HS-27A (cell line): ENCODE data around the gene SPOPL.

Experiments used
- DNase-seq: peaks from one replicate; pipeline ENCODE4 v3.0.0-alpha.2; 2012; ENCODE audit warnings: low read depth, missing footprints

The SPOPL gene

DNA sequence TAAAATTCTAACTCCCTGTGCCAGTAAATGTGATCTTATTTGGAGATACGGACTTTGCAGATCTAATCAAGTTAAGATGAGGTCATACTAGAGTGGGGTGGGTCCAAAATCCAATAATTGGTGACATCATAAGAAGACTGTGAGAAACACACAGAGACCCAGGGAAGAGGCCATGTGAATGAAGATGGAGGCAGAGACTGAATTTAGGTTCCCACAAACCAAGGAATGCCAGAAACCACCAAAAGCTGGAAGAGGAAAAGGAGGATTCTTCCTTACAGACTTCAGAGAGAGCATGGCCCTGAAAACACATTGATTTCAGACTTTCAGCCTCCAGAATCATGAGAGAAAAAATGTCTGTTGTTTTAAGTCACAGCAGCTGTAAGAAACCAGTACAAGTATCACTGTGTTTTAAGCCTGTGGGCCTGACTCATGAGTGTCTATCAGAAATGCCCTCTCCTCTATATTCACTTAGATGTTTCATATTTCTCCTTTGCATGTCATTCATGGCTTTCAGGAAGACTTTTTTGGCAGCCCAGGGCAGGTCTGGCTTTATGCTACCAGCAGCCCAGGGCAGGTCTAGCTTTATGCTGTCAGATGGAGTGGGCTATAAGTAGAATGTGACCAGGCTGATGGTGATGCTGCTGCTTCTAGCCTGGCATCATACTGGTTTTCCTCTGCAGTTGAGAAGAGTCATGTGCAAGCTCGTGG lies 100.0 kb downstream of the SPOPL start:
- no peak for DNase-seq

DNA sequence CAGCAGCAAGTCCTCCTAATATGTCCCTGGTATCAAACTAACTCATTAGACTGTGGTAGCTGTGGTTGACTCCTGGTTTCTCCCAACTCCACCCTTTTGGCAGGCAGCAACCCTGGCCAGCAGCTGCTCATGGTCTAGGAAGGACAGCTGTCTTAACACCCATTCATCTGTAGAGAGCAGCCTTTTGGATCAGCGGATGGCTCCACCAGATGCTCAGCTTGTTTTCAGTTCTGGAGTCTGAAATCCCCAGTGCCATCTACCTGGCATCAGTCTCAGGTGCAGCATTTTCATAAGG lies 100.5 kb downstream of the SPOPL start:
- no peak for DNase-seq

DNA sequence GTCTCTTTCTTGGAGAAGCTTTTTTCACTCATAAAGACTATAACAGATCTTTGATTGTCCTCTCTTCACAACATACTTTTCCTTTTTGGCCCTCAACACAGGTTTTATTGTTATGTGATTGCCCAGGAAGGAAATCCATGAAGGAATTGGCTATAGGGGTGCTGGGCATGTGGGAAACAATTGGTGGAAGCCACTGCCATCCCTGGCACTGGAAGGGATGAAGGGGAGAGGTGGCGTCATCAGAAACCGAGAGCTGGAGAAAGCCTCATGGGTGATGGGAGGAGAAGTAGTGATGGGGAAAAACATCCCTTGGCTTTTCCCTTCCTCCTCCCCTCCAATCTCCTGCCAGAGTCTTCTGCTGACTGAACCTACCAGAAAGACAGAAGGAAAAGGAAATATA lies 106.2 kb downstream of the SPOPL start:
- DNase-seq: no peak

DNA sequence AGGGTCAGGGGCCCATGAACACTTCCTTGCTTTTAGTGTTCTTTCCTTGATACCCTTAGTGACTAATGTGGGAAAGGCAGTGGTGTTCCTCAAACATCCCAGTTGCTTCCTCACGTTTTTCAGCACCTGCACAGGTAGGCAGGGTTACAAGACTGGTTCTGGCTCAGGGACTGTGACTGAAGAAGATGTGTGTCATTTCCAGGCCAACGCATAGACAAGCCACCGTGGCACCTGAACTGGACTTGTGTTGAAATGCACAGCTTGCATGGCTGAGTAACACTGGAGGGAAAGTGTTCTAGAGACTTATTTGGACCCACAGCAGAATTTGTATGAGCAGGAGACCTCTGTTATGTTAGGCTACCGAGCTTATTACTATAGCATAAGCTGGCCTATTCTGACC lies 107.9 kb downstream of the SPOPL start:
- DNase-seq: no peak

DNA sequence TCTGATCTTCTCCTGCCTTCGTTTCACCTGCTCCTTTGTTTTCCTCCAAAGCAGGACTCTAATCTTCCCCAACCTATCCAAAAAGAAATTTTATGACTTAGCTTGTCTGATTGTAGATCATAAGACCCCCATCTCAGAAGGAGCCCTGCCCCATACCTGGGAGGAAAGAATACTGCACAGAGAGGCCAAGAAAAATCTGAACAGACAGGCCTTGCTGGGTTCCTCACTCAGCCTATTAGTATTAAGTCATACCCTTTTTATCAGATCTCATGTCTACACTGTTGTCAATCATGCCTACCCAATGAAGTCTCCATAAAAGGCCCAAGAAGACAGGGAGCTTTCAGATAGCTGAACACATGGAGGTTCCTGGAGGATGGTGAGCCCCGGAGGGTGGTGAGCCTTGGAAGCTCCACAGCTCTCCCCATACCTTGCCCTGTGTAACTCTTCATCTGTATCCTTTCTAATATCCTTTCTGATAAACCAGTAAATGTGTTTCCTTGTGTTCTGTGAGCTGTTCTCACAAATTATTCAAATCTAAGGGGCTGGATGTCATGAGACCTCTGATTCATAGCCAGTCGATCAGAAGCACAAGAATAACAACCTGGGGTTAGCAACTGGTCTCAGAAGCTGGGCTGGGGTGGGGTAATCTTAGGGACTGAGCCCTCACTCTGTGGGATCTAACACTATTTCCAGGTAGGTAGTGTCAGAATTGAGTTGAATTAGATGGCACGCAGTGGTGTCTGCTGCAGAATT lies 108.8 kb downstream of the SPOPL start:
- DNase-seq: no peak

DNA sequence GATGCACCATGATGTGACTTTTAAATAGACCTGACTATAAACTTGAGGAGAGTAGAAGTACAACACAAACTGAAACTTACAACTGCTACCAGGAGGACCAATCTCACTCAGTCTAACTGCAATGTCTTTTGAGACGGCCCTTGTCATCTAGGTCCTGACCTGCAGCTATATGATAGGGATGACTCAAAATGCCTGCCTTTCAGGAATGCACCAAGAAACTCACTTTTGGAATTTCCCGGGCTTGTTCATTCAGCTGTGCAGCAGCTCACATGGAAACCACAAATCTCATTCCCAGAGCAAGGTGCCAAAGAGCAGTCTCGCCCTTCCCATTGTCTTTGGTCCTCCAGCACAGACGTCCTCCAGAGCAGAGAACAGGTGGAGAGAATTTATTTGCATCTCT lies 113.7 kb downstream of the SPOPL start:
- DNase-seq: peak; percentile 75

DNA sequence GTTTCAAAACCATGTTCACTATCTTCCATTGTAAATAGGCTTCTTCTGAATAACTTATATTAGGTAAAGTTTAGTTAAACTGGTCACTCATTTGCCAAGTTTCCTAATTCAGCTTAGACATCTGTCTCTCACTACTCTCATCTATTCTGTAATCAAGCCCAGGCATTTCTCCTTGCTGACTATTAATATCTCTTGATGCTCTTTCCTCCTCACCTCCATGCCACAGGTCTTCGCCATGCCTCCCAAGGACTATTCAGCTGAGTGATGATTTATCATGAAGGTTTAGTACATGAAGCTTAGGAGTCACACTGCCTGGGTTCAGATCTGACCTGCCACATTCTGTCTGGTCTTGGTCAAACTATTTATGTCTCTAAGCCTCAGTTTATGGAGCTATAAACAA lies 115.5 kb downstream of the SPOPL start:
- no peak for DNase-seq

DNA sequence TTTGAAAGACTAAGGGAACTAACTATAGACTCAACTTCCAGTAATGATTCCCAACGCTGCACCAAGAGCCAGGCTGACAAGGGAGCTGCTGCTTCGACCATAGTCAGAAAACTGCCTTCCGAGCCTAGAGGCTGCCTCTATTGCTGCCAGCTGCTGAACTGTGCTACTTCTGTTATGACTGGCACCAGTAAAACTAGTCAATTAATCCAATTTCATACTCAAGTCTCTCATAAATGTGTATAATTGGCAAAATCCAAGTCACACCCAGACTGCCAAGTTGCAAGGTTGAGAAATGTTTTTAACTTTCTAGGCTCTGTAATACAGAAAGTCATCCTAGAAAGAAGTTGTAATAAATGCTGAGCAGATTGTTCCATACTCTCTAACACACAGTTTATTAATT lies 117.4 kb downstream of the SPOPL start:
- DNase-seq: no peak

DNA sequence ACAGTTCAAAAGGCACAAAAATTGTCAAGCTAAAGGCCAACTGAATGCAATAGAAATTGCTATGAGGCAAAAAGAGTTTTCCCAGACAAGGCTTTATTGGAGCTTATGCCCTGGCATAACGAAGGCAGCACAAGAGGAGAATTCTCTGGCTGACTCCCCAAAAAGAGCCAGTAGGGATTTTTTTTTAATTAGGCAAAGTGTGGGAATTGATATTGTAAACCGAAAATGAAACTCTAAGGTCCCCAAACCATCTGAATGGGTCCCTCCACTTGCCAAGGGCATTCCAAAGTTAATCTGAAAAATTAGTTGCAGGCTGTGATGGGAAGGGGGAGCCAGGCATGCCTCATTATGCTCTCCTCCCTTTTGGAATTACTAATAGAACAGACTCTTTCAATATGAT lies 118.9 kb downstream of the SPOPL start:
- no peak for DNase-seq

DNA sequence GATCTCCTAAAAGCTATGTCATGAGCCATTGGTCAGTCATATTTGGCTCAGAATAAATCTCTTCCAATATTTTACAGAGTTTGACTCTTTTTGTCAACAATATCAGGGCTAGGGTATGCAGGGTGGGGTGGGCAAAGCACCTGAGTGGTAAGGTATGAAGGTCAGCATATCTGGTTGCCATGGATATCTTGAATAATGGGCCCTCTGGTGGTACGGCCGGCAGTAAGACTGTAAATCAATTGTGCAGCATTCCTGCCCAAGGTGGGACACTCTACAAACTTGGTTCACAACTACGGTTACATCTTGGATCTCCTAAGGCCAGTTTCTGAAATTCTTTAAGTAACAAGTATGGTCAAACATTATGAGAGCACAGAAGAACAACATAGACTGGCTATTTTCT lies 119.6 kb downstream of the SPOPL start:
- DNase-seq: no peak

DNA sequence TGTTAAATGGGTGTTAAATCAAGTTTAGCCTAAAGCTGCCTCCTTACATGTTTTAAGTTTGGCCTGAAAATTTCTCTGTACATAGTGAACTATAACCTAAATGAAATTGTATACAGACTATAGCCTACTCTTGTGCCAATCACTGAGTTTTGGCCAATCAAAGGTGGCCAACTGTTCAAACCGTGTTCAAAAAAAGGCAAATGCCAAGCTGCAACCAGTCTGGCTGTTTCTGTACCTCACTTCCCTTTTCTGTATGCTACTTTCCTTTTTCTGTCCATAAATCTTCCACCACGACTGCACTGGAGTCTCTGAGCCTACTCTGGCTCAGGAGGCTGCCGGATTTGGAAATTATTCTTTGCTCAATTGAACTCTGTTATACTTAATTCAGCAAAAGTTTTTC lies 121.0 kb downstream of the SPOPL start:
- DNase-seq: no peak
